Central memory CD4-positive, alpha-beta T cell (primary cell): ENCODE results near the gene FBXL14.

Experiments used
- DNase-seq: peaks from one replicate; pipeline ENCODE4 v3.0.0; 2022
- total RNA-seq, 3 experiments: gene quantifications; one replicate each; lab custom pipeline; 2026; lab: John Stamatoyannopoulos, UW

FBXL14 gene
- 30.5 to 56.7 (median 31.6) reads per million in 3 experiments for total RNA-seq

- peak; percentile 90 for DNase-seq
These were observed at the start of gene FBXL14 for GRCh38 chr12:1594261-1595025. TSS of gene FBXL14 (minus strand) at chr12:1594581. CDS start at chr12:1594066, 515 bp downstream.

DNA sequence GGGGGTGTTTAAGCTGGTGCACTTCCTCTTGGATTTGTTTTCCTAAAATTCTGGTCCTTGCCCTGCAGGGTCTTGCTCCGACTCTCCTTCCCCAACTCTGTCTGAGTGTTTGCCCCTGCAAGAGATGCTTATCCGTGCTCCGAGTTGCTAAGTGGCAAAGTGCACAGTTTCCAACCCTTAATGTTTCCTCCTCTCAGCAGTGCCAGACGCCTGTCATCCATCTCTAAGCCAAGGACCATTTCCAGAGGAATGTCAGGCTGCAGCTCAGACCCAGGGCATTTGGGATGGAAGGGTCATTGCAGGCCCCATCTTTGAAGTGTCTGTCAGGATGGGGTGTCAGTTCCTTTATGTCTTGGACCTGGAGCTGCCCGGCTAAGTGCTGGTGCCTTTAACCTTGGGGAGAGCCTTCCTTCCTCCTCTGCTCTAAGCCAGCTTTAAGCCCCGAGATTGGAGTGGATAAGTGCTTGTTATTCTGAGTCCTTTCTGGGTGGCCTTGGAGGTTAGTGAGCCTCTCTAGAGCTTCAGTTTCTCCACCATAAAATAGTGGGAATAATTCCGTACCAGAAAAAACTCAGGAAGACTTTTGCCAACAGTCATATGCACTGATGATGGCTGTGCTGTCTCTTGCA is 49.6 kb upstream of the FBXL14 start:
- no peak for DNase-seq

GRCh38 chr12:1643043-1643442 is 48.7 kb upstream of the FBXL14 start:
- no peak for DNase-seq

DNA sequence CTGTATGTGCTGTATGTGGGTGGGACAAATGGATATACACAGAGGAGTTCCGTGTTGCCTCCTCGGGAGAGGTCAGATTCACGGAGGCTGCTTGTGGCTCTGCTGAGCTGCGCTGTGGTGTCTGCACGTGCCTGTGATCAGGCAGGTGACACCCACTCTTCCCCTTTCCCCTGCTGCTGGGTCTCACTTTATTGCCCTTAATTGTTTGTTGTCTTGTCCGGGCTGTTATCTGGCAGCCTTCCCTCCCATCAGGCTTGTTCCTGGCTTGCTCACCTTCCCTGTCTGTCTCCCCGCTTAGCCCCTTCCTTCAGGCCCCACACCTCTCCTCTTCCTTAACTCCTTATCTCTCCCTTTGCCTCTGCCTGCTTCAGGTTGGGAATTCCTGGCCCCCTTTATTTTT is 48.1 kb upstream of the FBXL14 start:
- no peak for DNase-seq

GRCh38 chr12:1640328-1641234 is 46.2 kb upstream of the FBXL14 start:
- DNase-seq = no peak

DNA sequence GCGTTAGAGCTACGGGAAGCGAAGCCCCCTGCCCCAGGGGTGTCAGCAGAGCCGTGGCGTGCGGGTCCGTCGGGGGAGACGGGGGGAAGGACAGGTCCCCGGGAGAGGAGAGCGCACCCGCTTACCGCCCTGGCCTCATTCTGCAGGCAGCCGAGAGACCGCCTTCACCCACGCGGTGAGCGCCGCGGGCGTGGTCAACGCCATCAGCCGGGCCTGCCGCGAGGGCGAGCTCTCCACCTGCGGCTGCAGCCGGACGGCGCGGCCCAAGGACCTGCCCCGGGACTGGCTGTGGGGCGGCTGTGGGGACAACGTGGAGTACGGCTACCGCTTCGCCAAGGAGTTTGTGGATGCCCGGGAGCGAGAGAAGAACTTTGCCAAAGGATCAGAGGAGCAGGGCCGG is 45.2 kb upstream of the FBXL14 start:
- DNase-seq = no peak

GRCh38 chr12:1638203-1638602 is 43.8 kb upstream of the FBXL14 start:
- no peak for DNase-seq

- no peak for DNase-seq
These were observed 41.1 kb upstream of the FBXL14 start for GRCh38 chr12:1635301-1636095.

GRCh38 chr12:1634590-1635191 is 40.3 kb upstream of the FBXL14 start:
- peak; percentile 21 for DNase-seq

DNA sequence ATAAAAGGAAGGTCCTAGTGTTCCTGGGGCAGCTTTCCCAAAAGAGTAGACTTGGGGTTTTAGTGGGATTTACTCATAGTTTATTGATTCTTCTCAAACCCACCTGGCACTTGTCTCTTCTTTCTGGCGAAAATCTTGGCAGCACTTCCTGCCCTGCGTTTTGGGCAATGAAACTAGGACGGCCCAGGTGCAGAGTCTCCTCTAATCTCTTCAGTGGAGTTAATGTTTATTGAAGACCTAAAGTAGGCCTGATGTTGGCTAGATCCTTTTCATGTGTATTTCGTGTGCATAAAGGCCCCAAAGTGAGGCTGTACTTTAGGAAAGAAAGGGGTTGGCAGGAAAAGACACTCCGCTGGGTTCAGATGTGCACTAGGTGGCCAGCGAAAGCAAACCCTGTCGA is 39.8 kb upstream of the FBXL14 start:
- no peak for DNase-seq

DNA sequence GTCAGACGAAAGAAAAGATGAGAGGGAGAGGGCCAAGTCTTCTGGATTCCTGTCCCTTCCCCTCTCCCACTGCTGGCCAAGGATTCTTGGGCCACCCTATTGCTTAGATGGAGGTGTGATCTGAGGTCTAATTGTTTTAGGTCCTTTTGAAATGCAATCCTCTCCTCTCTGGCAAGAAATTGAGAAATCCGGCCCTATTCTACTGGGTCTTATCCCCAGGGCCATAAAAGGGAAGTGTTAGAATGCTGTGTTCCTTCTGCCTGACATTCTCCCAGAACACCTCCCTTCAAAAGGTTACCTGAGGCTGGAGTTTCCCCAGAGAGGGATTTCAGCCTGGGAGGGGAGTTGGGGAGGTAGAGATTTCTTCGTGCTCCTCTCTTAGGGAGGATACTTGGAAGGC is 39.1 kb upstream of the FBXL14 start:
- no peak for DNase-seq

DNA sequence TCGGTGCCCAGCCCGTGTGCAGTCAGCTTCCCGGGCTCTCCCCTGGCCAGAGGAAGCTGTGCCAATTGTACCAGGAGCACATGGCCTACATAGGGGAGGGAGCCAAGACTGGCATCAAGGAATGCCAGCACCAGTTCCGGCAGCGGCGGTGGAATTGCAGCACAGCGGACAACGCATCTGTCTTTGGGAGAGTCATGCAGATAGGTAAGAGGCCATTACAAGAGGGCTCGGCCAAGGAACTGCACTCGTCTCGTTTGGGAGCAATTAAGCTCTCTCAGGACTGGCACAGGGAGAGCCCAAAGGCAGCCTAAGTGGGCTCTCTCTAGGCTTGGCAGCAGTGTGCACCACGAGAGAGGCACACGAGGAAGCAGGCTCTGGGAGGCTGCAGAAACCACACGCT is 38.3 kb upstream of the FBXL14 start:
- DNase-seq = no peak

GRCh38 chr12:1630827-1631591 is 36.6 kb upstream of the FBXL14 start:
- no peak for DNase-seq

GRCh38 chr12:1630133-1630826 is 35.9 kb upstream of the FBXL14 start:
- DNase-seq = peak; percentile 12

GRCh38 chr12:1629338-1630132 is 35.2 kb upstream of the FBXL14 start:
- DNase-seq = no peak

DNA sequence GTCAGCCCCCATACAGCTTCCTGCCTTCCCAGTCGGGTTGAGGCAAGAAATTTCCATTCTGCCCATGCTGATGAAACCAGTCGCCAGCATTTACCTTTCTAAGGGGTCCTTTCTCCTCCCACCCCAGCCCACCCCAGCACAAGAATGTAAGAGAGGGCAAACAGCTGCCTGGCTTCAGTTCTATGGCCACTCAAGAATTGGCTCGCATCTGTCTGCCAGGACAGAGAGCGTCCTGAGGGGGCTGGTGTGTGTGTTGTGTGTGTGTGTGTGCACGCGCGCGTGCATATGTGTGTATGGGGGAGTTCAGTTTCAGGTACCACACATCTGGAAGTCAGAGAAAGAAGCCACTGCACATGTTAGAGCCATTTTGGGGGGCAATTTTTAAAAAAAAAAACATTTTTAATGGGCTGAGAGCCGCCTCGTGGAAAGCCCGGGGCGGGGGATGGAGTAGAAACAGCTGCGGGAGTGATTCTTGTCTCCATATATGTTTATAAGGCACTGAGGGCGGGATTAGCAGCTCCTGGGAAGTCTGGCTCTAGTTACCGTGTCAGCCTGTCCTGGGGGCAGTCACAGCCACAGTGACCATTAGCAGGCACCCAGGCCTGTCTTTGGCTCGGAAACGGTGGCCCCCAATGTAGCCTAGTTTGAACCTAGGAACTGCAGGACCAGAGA is 34.4 kb upstream of the FBXL14 start, which contains the start of gene WNT5B:
TSS of gene WNT5B (plus strand) at position 566 of the 672 bp plus-strand sequence. CDS start 2,124 bp downstream, outside the sequence.
- no peak for DNase-seq

DNA sequence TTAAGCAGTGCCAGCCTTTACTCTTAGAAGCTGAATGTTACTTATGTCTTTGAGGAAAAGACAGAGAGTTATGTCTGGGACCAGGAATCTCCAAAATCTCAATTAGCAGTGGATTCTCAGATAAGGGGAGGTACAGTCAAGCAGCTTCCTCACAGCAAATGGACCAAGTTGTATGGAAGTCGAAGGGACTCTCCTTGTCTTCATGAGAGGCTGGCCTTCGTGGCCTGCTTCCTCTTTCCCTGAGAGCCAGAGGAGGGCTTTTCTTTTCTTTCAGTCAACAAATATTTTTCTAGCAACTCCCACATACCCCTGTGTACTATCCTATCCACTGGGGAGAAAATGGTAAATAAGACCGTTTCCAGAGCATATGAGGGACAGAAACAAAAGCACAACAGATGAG is 28.0 kb upstream of the FBXL14 start:
- DNase-seq = no peak

DNA sequence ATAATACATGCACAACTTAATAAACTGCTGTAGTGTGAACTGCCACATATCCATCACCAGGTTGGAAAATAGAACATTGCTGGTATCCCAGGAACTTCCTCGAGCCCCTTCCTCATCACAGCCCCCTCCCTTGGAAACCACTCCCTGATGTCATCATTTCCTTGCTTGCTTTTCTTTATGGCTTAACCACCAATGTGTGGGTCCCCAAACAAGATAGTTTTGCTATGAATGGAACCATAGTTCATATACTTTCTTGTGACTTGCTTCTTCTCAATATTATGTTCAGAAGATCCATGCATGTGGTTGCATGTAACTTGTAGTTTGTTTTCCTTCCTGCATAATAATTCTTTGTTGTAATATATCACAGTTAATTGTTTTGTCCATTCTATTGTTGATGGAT is 25.7 kb upstream of the FBXL14 start:
- DNase-seq = no peak

DNA sequence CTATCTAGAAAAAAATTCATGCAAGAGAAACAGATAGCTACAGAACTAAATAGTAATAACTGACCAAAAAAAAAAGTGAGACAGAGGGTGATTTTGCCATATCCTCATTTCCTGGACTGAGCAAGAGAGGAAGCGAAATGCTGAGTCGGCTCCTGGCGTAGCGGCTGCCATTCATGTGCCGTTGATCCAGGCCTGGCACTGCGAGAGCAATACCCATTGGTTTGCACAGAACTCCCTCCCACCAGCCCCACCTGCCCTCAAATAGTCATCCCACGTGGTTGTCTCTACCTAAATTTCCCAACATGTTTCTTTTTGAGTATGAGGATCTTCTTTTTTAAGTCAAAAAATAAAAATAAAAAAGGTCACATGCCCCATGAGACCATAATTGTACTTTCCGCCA is 25.2 kb upstream of the FBXL14 start:
- no peak for DNase-seq
